Smooth muscle cell (in vitro differentiated cells): Measurements from ENCODE around the gene TRIM32. TPM values are rescaled to one million over a fixed set of nuclear protein-coding genes. Genes with fewer than 3 reads are reported as not detected.

ENCODE experiments used
- DNase-seq: peaks from one replicate; lab custom pipeline; 2025; ENCODE audit not compliant: unreplicated experiment; lab: John Stamatoyannopoulos, UW
- H2AFZ ChIP-seq: fragments of 200-600 bp; sonication (generic); 2 replicates; pipeline ENCODE4 v1.6.0; 2016; ENCODE audit warnings: antibody characterized with exemption, low read depth, mild to moderate bottlenecking
- H3F3A ChIP-seq: fragments of 200-600 bp; sonication (generic); 2 replicates; pipeline ENCODE4 v1.6.0; 2017; ENCODE audit warnings: antibody characterized with exemption, low read depth
- H3K27ac ChIP-seq: fragments of 200-600 bp; sonication (generic); 2 replicates; pipeline ENCODE4 v1.5.1; 2016; ENCODE audit warnings: low read depth, mild to moderate bottlenecking
- H3K27me3 ChIP-seq: fragments of 200-600 bp; sonication (generic); 2 replicates; pipeline ENCODE4 v1.6.1; 2016; ENCODE audit warnings: low read depth, mild to moderate bottlenecking
- H3K36me3 ChIP-seq: fragments of 200-600 bp; sonication (generic); 2 replicates; pipeline ENCODE4 v1.5.1; 2016; ENCODE audit warnings: low read depth
- H3K4me1 ChIP-seq: fragments of 200-600 bp; sonication (generic); 2 replicates; pipeline ENCODE4 v1.5.1; 2016; ENCODE audit warnings: low read depth
- H3K4me2 ChIP-seq: fragments of 200-600 bp; sonication (generic); 2 replicates; pipeline ENCODE4 v1.6.0; 2016; ENCODE audit warnings: mild to moderate bottlenecking
- H3K4me3 ChIP-seq: fragments of 200-600 bp; sonication (generic); 2 replicates; pipeline ENCODE4 v1.5.1; 2016; ENCODE audit warnings: mild to moderate bottlenecking
- H3K79me2 ChIP-seq: fragments of 200-600 bp; sonication (generic); 2 replicates; pipeline ENCODE4 v1.6.0; 2016; ENCODE audit warnings: low read depth, mild to moderate bottlenecking
- H3K9ac ChIP-seq: fragments of 200-600 bp; sonication (generic); 2 replicates; pipeline ENCODE4 v1.6.0; 2016; ENCODE audit warnings: low read depth
- H3K9me3 ChIP-seq: fragments of 200-600 bp; sonication (generic); replicated peaks from 2 replicates; pipeline ENCODE4 v1.5.1; 2016; ENCODE audit warnings: low read depth
- H4K20me1 ChIP-seq: fragments of 200-600 bp; sonication (generic); 2 replicates; pipeline ENCODE4 v1.6.0; 2016; ENCODE audit warnings: low read depth
- WGBS: methylation state at CpG from one replicate; pipeline ENCODE4 v1.1.7; 2016; ENCODE audit warnings: low lambda C conversion rate; 5-methylcytosine and 5-hydroxymethylcytosine counted together
- polyA plus RNA-seq: library from polyadenylated mRNA; unstranded; fragments of >200 nt; fragmentation: Nextera tagmentation; extraction: Ambion mirVana; gene quantifications from 2 replicates; pipeline ENCODE4 v1.2.1, GENCODE V29; 2016
- total RNA-seq: library from RNA; depleted of rRNA; stranded (reverse); fragments of >200 nt; gene quantifications from 2 replicates; pipeline ENCODE4 v1.2.3, GENCODE V29; 2014
- TF ChIP-seq, protein P1 (sequence below): fragments of 200-600 bp; sonication (generic); IDR thresholded peaks from 2 replicates; pipeline ENCODE4 v1.5.1; 2017; ENCODE audit warnings: borderline replicate concordance, mild to moderate bottlenecking, antibody characterized with exemption; ENCODE audit not compliant: insufficient read depth, poor library complexity, severe bottlenecking

The TRIM32 gene
- total and polyA plus RNA-seq, 2 experiments from 2014 or later, result 21.5 to 22.7 TPM

DNA sequence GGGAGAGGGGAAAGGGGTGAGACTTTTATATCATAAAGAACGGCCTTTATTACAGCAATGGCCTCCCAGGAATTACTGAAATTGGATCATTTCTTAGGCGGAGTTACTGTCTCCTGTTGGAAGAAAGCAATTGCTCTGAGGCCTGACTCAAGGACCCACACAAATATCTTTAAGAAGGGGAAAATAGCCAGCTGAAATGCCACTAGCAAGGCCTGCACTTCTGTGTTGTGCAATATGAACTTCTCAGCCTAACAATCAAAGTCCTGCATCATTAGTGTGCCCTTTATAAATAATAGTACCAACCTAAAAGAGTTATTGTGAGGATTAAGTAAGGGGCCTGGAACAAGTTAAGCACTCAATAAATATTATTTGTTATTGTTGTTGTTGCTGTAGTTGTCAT lies 30.1 kb upstream of the TRIM32 start:
- Histone ChIP-seq H4K20me1 (no peaks in the 10 kb centered on the region), H3K27me3 (no peaks in the 10 kb centered on the region), H3K9ac (no peak overlapping the region), H3K4me2 (no peak overlapping the region), H3K9me3 (no peaks in the 10 kb centered on the region), H2AFZ (no peak overlapping the region), H3K27ac (no peak overlapping the region), H3F3A (peaks cover 7% of the 10 kb centered on the region), H3K4me3 (no peak overlapping the region), H3K79me2 (no peaks in the 10 kb centered on the region), H3K4me1 (no peaks in the 10 kb centered on the region), H3K36me3 (no peaks in the 10 kb centered on the region)
- TF ChIP-seq, protein P1, sequence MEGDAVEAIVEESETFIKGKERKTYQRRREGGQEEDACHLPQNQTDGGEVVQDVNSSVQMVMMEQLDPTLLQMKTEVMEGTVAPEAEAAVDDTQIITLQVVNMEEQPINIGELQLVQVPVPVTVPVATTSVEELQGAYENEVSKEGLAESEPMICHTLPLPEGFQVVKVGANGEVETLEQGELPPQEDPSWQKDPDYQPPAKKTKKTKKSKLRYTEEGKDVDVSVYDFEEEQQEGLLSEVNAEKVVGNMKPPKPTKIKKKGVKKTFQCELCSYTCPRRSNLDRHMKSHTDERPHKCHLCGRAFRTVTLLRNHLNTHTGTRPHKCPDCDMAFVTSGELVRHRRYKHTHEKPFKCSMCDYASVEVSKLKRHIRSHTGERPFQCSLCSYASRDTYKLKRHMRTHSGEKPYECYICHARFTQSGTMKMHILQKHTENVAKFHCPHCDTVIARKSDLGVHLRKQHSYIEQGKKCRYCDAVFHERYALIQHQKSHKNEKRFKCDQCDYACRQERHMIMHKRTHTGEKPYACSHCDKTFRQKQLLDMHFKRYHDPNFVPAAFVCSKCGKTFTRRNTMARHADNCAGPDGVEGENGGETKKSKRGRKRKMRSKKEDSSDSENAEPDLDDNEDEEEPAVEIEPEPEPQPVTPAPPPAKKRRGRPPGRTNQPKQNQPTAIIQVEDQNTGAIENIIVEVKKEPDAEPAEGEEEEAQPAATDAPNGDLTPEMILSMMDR, result no peak
- no peak for DNase-seq
- 90% methylated on average over 2 of the region's 2 CpGs for WGBS

DNA sequence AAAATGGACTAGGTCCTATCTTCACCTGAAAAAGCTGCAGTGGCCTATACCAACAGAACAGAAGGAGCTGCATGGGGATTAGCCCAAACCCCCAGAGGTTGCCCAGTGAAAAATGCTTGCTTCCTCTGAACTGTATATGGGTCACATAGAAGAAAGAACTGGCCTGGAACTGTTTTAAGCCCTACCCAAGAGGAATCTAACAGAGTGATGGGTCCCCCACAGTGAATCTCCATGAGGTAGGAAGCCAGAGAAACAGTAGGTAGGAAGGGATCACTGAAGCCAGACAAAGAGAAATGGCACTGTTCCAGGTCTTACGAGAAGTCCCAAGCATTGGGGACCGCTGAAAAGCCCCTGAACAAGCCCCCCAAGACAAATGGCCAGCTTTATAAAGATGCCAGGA lies 28.8 kb upstream of the TRIM32 start:
- Histone ChIP-seq H3K4me1 (no peaks in the 10 kb centered on the region), H3K36me3 (no peaks in the 10 kb centered on the region), H3K79me2 (no peaks in the 10 kb centered on the region), H3K4me2 (no peak overlapping the region), H3K4me3 (no peak overlapping the region), H3F3A (peaks cover 7% of the 10 kb centered on the region), H4K20me1 (no peaks in the 10 kb centered on the region), H3K9ac (no peak overlapping the region), H3K9me3 (no peaks in the 10 kb centered on the region), H2AFZ (no peak overlapping the region), H3K27me3 (no peaks in the 10 kb centered on the region), H3K27ac (no peak overlapping the region)
- DNase-seq, result no peak
- TF ChIP-seq, protein P1, result no peak
- WGBS, result 93% methylated on average over 2 of the region's 2 CpGs

DNA sequence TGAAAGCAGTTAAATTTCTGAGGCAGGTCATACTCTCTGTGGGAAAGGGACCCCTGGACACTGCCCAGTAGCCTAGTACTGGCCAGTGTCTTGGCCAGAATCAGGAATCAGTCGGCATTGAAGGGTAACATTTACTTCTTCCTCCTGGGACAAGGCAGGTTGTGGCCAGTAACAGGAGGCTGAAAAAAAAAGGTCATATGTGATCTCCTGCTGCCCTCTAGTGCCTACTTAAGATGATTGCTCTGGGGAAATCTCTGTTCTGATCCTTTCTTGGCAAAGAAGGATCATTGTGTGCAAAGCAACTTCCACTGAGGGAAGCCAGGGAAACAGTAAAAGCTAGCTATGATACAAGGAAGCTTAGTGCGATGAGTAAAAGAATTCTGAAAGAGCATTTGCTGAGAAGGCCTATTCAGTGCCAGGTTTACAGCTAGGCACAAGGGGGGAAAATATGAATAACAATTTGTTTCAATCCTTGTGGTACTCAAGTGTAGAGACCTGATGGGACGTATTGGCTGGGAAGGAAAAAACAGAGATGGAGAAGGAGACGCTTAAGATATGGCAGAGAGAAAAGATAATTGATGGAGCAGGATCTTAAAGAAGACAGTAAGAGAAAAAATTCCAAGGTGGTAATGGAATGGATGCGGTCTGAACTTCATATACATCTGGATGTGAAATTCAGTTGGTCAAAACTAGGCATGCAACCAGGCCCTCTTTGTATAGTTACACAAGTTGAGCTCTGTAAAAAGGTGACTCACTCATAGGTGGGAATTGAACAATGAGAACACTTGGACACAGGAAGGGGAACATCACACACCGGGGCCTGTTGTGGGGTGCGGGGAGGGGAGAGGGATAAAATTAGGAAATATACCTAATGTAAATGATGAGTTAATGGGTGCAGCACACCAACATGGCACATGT lies 25.8 kb upstream of the TRIM32 start:
- TF ChIP-seq, protein P1, result peak; percentile 81
- no peaks in the 10 kb centered on the region for H3K36me3 ChIP-seq
- H3K27me3 ChIP-seq, result no peaks in the 10 kb centered on the region
- no peaks in the 10 kb centered on the region for H3K4me1 ChIP-seq
- no peak overlapping the region for H3K27ac ChIP-seq
- no peak overlapping the region for H3K9ac ChIP-seq
- 64% methylated on average over 7 of the region's 7 CpGs for WGBS
- H3K79me2 ChIP-seq, result no peaks in the 10 kb centered on the region
- no peaks in the 10 kb centered on the region for H3F3A ChIP-seq
- no peak overlapping the region for H3K4me2 ChIP-seq
- no peaks in the 10 kb centered on the region for H4K20me1 ChIP-seq
- no peak overlapping the region for H3K4me3 ChIP-seq
- DNase-seq, result no peak
- no peak overlapping the region for H2AFZ ChIP-seq
- no peaks in the 10 kb centered on the region for H3K9me3 ChIP-seq
